CD4-positive, alpha-beta T cell treated with Interleukin-6 at 100 ng/mL for 8 hours (primary cell): ENCODE measurements around the gene IQSEC3.

Source experiments
- DNase-seq: peaks from one replicate; pipeline ENCODE4 v3.0.0-alpha.2; 2020; ENCODE audit warnings: mixed read lengths, low spot score

IQSEC3 gene

GRCh38 chr12:197911-198695 lies 131.5 kb downstream of the IQSEC3 start:
- no peak for DNase-seq

- DNase-seq: no peak
Observed at GRCh38 chr12:198705-199104, 132.1 kb downstream of the IQSEC3 start.

GRCh38 chr12:201361-201760 lies 134.8 kb downstream of the IQSEC3 start:
- no peak for DNase-seq

- no peak for DNase-seq
Observed at GRCh38 chr12:202081-202731, 135.6 kb downstream of the IQSEC3 start.

GRCh38 chr12:203074-203461 lies 136.5 kb downstream of the IQSEC3 start:
- no peak for DNase-seq

GRCh38 chr12:203462-204260 lies 137.1 kb downstream of the IQSEC3 start:
- DNase-seq: no peak

GRCh38 chr12:204261-204678 lies 137.7 kb downstream of the IQSEC3 start:
- no peak for DNase-seq

GRCh38 chr12:205026-205425 lies 138.5 kb downstream of the IQSEC3 start:
- DNase-seq: no peak

GRCh38 chr12:206746-207440 lies 140.3 kb downstream of the IQSEC3 start:
- DNase-seq: no peak

GRCh38 chr12:207804-208203 lies 141.2 kb downstream of the IQSEC3 start:
- no peak for DNase-seq

GRCh38 chr12:208813-209212 lies 142.2 kb downstream of the IQSEC3 start:
- DNase-seq: no peak

- DNase-seq: no peak
Observed at GRCh38 chr12:209246-209645, 142.7 kb downstream of the IQSEC3 start.

GRCh38 chr12:209851-210250 lies 143.3 kb downstream of the IQSEC3 start:
- DNase-seq: no peak

GRCh38 chr12:210277-211141 lies 143.9 kb downstream of the IQSEC3 start:
- no peak for DNase-seq

GRCh38 chr12:211142-211465 lies 144.5 kb downstream of the IQSEC3 start:
- no peak for DNase-seq

- DNase-seq: no peak
Observed at GRCh38 chr12:211639-212414, 145.3 kb downstream of the IQSEC3 start.

- DNase-seq: no peak
Observed at GRCh38 chr12:212415-212714, 145.8 kb downstream of the IQSEC3 start.

- no peak for DNase-seq
Observed at GRCh38 chr12:212715-213526, 146.4 kb downstream of the IQSEC3 start.

- DNase-seq: no peak
Observed at GRCh38 chr12:213527-213932, 147.0 kb downstream of the IQSEC3 start.
